CD4-positive, alpha-beta memory T cell (primary cell): ENCODE data around the gene TMEM45A. TPM values are rescaled to one million over a fixed set of nuclear protein-coding genes. Genes with fewer than 3 reads are reported as not detected.
"Not testable (repeated sequence)": the region's sequence is repeated elsewhere in the genome, so short reads cannot be mapped to it uniquely, and the experiment has no call there.

ENCODE experiments used
- CTCF ChIA-PET: fragments of 350-600 bp; sonication (Branson Sonifier 250); formaldehyde crosslinking; loops from one replicate; lab custom pipeline; 2021; ENCODE audit warnings: inconsistent platforms; ENCODE audit not compliant: partially characterized antibody; lab: Charles Lee
- POLR2A ChIA-PET: fragments of 350-600 bp; sonication (Branson Sonifier 250); formaldehyde crosslinking; loops from one replicate; lab custom pipeline; 2021; ENCODE audit not compliant: partially characterized antibody; lab: Charles Lee
- DNase-seq, 5 donors: peaks; one replicate each; pipeline versions ENCODE4 v3.0.0 to v3.0.0-alpha.2; 2020 to 2022; ENCODE audit warnings: mixed read lengths in 1 of 5
- H3K27ac ChIP-seq: one replicate; pipeline ENCODE4 v1.7.0; 2013; ENCODE audit warnings: low read depth, low read length
- H3K27me3 ChIP-seq: 2 replicates; pipeline ENCODE4 v1.7.0; 2013; ENCODE audit warnings: mild to moderate bottlenecking, low read length, moderate library complexity; ENCODE audit not compliant: insufficient read depth
- H3K36me3 ChIP-seq: 2 replicates; pipeline ENCODE4 v1.7.0; 2013; ENCODE audit warnings: mild to moderate bottlenecking, low read length, moderate library complexity; ENCODE audit not compliant: insufficient read depth
- H3K4me1 ChIP-seq: 2 replicates; pipeline ENCODE4 v1.7.0; 2013; ENCODE audit warnings: mild to moderate bottlenecking, low read length, moderate library complexity; ENCODE audit not compliant: insufficient read depth
- H3K4me3 ChIP-seq, 2 donors: one replicate each; pipeline ENCODE4 v1.7.0; 2013; ENCODE audit warnings: low read length in 2 of 2, mild to moderate bottlenecking in 1 of 2
- H3K9me3 ChIP-seq, 2 donors: one replicate each; pipeline ENCODE4 v1.7.0; 2013; ENCODE audit warnings: low read length in 2 of 2, control low read depth in 1 of 2; ENCODE audit not compliant: control insufficient read depth in 1 of 2
- H3K27ac Mint-ChIP-seq, 7 donors: one replicate each; pipeline ENCODE4 v1.8.0; 2020 to 2021; ENCODE audit warnings: mixed read lengths in 7 of 7, mild to moderate bottlenecking in 6 of 7, inconsistent platforms in 3 of 7, moderate library complexity in 3 of 7
- H3K27me3 Mint-ChIP-seq, 2 donors: one replicate each; pipeline ENCODE4 v1.8.0; 2020 to 2021; ENCODE audit warnings: mixed read lengths in 2 of 2
- H3K36me3 Mint-ChIP-seq, 2 donors: one replicate each; pipeline ENCODE4 v1.8.0; 2020 to 2021; ENCODE audit warnings: mixed read lengths in 2 of 2, inconsistent platforms in 1 of 2, mild to moderate bottlenecking in 1 of 2
- H3K4me1 Mint-ChIP-seq, 4 donors: one replicate each; pipeline ENCODE4 v1.8.0; 2020 to 2021; ENCODE audit warnings: mixed read lengths in 4 of 4, mild to moderate bottlenecking in 1 of 4
- H3K4me3 Mint-ChIP-seq, 8 donors: one replicate each; pipeline ENCODE4 v1.8.0; 2020 to 2021; ENCODE audit warnings: mixed read lengths in 8 of 8, mild to moderate bottlenecking in 7 of 8, moderate library complexity in 6 of 8, inconsistent platforms in 3 of 8
- H3K9me3 Mint-ChIP-seq, 8 donors: one replicate each; pipeline ENCODE4 v1.8.0; 2020 to 2021; ENCODE audit warnings: mixed read lengths in 8 of 8, mild to moderate bottlenecking in 5 of 8, inconsistent platforms in 3 of 8, moderate library complexity in 1 of 8
- intact Hi-C: fragments of 100-400 bp; cut with micrococcal nuclease; formaldehyde crosslinking; loops from one replicate; pipeline ENCODE4 v1.15.1; 2023
- polyA plus RNA-seq, 2 donors: library from polyadenylated mRNA; unstranded; fragments of 300-500 nt; fragmentation: Illumina TruSeq; gene quantifications; one replicate each; pipeline ENCODE4 v1.2.3, GENCODE V29; 2021
- total RNA-seq, 2 experiments: library from RNA; stranded (reverse); gene quantifications; one replicate each; pipeline ENCODE4 v1.2.3, GENCODE V29; 2021

TMEM45A gene
- total and polyA plus RNA-seq, 4 experiments from 2014 or later = 0.23 TPM; not detected in 3

DNA sequence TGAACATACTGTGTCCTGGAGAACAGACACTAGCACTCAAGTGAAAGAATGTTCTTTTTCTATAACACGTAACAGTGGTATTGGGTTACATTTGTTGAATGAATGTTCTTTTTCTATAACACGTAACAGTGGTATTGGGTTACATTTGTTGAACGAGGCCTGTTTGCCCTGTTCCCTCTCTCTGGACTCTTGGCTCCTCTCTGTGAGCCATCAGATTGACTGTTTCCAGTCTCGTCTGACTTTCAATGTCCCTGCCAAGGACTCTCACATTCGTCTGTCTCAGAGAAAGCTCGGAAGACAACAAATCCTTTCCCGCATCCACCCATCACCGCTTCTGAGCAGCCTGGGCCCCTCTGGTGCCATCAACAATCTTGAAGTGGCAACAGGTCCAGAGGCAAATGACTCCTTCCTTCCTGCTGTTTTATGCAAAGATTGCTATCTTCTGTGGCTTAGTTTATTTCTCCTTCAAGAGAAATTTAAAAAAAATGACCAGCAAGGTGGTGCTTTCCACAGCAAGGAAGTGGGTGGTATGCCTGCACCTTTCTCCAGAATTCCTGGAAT, 8.0 kb downstream of the TMEM45A start:
- peaks cover 6 to 10% of the 10 kb centered on the region in 2 donors for H3K27me3 Mint-ChIP-seq
- ChIA-PET POLR2A (no interaction called here), CTCF (no interaction called here)
- no peak for DNase-seq
- Histone ChIP-seq H3K4me1 (no peaks in the 10 kb centered on the region), H3K4me3 (no peak overlapping the region), H3K27ac (no peak overlapping the region), H3K27me3 (no peaks in the 10 kb centered on the region), H3K9me3 (no peaks in the 10 kb centered on the region), H3K36me3 (no peaks in the 10 kb centered on the region)
- intact Hi-C loops = no loop called here
- H3K4me3 Mint-ChIP-seq = no peak overlapping the region
- no peaks in the 10 kb centered on the region for H3K36me3 Mint-ChIP-seq
- no peak overlapping the region for H3K27ac Mint-ChIP-seq
- H3K4me1 Mint-ChIP-seq = no peaks in the 10 kb centered on the region
- H3K9me3 Mint-ChIP-seq = no peaks in the 10 kb centered on the region

DNA sequence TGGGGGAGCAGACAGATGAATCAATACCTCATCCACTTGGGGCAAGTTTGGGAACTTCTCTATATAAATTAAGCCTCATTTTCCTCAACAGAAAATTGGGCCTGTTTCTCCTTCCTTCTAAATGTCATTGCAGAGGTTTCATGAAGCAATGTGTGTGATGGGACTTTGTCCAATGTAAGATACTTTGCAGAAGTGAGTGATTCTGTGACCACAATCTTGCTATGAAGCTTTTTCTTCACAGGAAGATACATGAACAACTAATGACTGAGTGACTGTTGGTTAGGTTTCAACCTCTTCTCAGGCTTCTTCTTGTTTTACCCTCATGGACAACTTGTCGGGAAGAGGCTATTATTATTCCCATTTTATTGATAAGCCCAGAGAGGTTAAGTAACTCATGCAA, 11.0 kb downstream of the TMEM45A start:
- POLR2A ChIA-PET = no interaction called here
- Mint-ChIP-seq H3K4me3 (no peak overlapping the region), H3K27me3 (peaks cover 22% of the 10 kb centered on the region in 2 donors), H3K9me3 (peaks cover 0 to 4% (median 0%) of the 10 kb centered on the region in 8 donors), H3K27ac (no peak overlapping the region), H3K4me1 (no peaks in the 10 kb centered on the region), H3K36me3 (no peaks in the 10 kb centered on the region)
- Histone ChIP-seq H3K9me3 (no peaks in the 10 kb centered on the region), H3K4me3 (no peak overlapping the region), H3K36me3 (no peaks in the 10 kb centered on the region), H3K27ac (no peak overlapping the region), H3K27me3 (no peaks in the 10 kb centered on the region), H3K4me1 (no peaks in the 10 kb centered on the region)
- DNase-seq = no peak
- intact Hi-C loops = no loop called here
- CTCF ChIA-PET = no interaction called here

DNA sequence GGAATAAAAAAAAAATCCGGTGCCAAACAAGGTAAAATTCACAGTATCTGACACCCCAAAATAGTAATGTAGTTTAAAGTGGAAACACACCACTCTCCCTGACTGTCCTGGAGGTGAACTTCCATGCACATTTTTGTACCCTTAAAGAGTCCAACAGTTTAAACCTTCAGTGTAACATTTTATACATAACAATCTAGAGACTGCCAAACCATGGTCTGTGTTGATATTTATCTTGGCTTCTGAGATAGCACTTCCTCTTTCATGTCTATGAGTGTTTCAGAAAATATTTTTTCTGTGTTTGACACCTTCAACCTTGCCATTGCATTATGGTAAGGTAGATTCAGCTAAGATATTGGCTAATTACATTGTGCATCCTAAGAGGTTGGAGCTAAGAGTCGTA, 13.9 kb downstream of the TMEM45A start:
- Histone ChIP-seq H3K27ac (no peak overlapping the region), H3K36me3 (no peaks in the 10 kb centered on the region), H3K9me3 (no peaks in the 10 kb centered on the region), H3K4me3 (no peak overlapping the region), H3K4me1 (no peaks in the 10 kb centered on the region), H3K27me3 (no peaks in the 10 kb centered on the region)
- peaks cover 0 to 8% (median under 1%) of the 10 kb centered on the region in 8 donors for H3K9me3 Mint-ChIP-seq
- ChIA-PET CTCF (no interaction called here), POLR2A (no interaction called here)
- no peaks in the 10 kb centered on the region for H3K4me1 Mint-ChIP-seq
- intact Hi-C loops = no loop called here
- H3K4me3 Mint-ChIP-seq = no peak overlapping the region
- H3K27ac Mint-ChIP-seq = no peak overlapping the region
- peaks cover 27 to 31% of the 10 kb centered on the region in 2 donors for H3K27me3 Mint-ChIP-seq
- H3K36me3 Mint-ChIP-seq = peaks cover 0 to 4% of the 10 kb centered on the region in 2 donors
- DNase-seq = no peak

DNA sequence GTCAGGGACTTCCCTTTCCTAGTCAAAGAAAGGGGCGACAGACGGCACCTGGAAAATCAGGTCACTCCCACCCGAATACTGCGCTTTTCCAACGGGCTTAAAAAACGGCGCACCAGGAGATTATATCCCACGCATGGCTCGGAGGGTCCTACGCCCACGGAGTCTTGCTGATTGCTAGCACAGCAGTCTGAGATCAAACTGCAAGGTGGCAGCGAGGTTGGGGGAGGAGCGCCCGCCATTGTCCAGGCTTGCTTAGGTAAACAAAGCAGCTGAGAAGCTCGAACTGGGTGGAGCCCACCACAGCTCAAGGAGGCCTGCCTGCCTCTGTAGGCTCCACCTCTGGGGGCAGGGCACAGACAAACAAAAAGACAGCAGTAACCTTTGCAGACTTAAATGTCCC, 17.4 kb downstream of the TMEM45A start:
- H3K9me3 Mint-ChIP-seq, H3K27ac Mint-ChIP-seq, H3K36me3 ChIP-seq, H3K27me3 ChIP-seq, DNase-seq, H3K4me1 Mint-ChIP-seq, H3K4me1 ChIP-seq, H3K27ac ChIP-seq, H3K4me3 ChIP-seq, H3K36me3 Mint-ChIP-seq, H3K9me3 ChIP-seq, intact Hi-C loops, CTCF ChIA-PET, POLR2A ChIA-PET, H3K4me3 Mint-ChIP-seq: not testable (repeated sequence)
- peaks cover 26 to 28% of the 10 kb centered on the region in 2 donors for H3K27me3 Mint-ChIP-seq

DNA sequence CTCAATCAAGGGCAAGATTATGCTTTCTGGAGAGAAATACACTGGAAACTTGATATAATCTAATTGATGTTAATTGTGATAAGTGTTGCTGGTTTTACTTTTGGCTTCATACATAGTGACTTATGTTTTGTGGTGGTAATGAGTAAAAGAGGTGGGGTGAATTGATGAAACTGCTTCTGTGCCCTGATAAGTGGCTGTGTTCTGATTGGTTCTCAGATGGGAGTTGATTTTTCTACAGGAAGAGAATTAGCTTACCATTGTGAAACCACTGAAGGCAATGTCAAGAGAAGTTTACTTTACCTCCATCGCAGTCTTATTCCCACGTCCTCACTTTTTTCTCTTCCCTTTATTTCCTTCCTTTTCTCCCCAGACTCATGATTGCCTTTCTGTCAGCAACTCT, 23.8 kb downstream of the TMEM45A start:
- H3K4me1 ChIP-seq = no peaks in the 10 kb centered on the region
- peaks cover 0 to 5% (median 0%) of the 10 kb centered on the region in 4 donors for H3K4me1 Mint-ChIP-seq
- H3K4me3 Mint-ChIP-seq = no peak overlapping the region
- CTCF ChIA-PET = no interaction called here
- H3K9me3 ChIP-seq = no peaks in the 10 kb centered on the region
- intact Hi-C loops = no loop called here
- H3K27me3 Mint-ChIP-seq = no peaks in the 10 kb centered on the region
- H3K27ac ChIP-seq = no peak overlapping the region
- no peak for DNase-seq
- POLR2A ChIA-PET = no interaction called here
- peak overlapping the region in 1 of 7 donors; percentile 16 for H3K27ac Mint-ChIP-seq
- H3K4me3 ChIP-seq = no peak overlapping the region
- H3K9me3 Mint-ChIP-seq = peaks cover 0 to 3% (median 0%) of the 10 kb centered on the region in 8 donors
- H3K36me3 Mint-ChIP-seq = no peaks in the 10 kb centered on the region
- H3K27me3 ChIP-seq = no peaks in the 10 kb centered on the region
- no peaks in the 10 kb centered on the region for H3K36me3 ChIP-seq

DNA sequence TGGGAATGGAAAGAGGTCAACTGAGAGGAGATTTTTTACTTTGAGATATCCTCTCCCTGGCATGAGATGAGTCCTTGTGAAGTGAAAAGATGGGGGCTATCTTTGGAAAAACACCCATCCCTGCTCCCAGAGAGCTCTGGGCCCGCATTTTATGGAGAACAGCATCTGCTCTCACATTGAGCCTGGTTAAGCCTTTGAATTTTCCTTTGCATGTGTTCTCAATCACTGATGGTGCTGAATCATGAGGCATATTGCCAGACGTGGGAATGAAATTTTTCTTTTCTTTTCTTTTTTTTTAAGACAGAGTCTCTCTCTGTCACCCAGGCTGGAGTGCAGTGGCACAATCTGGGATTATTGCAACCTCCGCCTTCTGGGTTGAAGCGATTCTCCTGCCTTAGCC, 24.4 kb downstream of the TMEM45A start:
- CTCF ChIA-PET = no interaction called here
- Mint-ChIP-seq H3K4me1 (peaks cover 0 to 5% (median 0%) of the 10 kb centered on the region in 4 donors), H3K4me3 (no peak overlapping the region), H3K36me3 (no peaks in the 10 kb centered on the region), H3K27ac (no peak overlapping the region), H3K9me3 (peaks cover 0 to 3% (median 0%) of the 10 kb centered on the region in 8 donors), H3K27me3 (no peaks in the 10 kb centered on the region)
- Histone ChIP-seq H3K9me3 (no peaks in the 10 kb centered on the region), H3K36me3 (no peaks in the 10 kb centered on the region), H3K27ac (no peak overlapping the region), H3K4me1 (no peaks in the 10 kb centered on the region), H3K4me3 (no peak overlapping the region), H3K27me3 (no peaks in the 10 kb centered on the region)
- POLR2A ChIA-PET = no interaction called here
- intact Hi-C loops = no loop called here
- no peak for DNase-seq

DNA sequence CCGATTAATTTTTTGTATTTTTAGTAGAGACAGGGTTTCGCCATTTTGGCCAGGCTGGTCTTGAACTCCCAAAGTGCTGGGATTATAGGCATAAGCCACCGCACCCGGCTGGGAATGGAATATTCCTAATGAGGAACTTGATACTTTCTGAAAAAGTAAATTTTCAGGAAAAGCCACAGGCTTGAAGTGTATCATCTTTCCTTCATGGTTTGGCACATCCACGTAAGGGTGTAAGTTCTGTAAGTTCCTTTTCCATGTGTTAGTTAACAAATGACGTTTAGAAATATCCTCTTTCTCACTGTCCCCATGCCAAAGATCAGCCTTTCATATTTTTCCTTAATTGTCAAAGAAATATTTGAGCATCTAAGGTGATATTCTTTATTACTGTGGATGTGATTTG, 24.9 kb downstream of the TMEM45A start:
- POLR2A ChIA-PET = no interaction called here
- no peaks in the 10 kb centered on the region for H3K27me3 ChIP-seq
- Mint-ChIP-seq H3K36me3 (no peaks in the 10 kb centered on the region), H3K4me3 (no peak overlapping the region), H3K4me1 (peaks cover 0 to 5% (median 0%) of the 10 kb centered on the region in 4 donors), H3K27ac (no peak overlapping the region), H3K9me3 (peaks cover 0 to 3% (median 0%) of the 10 kb centered on the region in 8 donors), H3K27me3 (no peaks in the 10 kb centered on the region)
- no peak for DNase-seq
- no peak overlapping the region for H3K4me3 ChIP-seq
- CTCF ChIA-PET = no interaction called here
- intact Hi-C loops = no loop called here
- no peaks in the 10 kb centered on the region for H3K36me3 ChIP-seq
- H3K27ac ChIP-seq = no peak overlapping the region
- no peaks in the 10 kb centered on the region for H3K4me1 ChIP-seq
- H3K9me3 ChIP-seq = no peaks in the 10 kb centered on the region
